ENCODE data around the gene AUTS2. TPM values are rescaled to one million over a fixed set of nuclear protein-coding genes. Genes with fewer than 3 reads are reported as not detected.

Gene AUTS2
- polyA plus RNA-seq, 1 donor: 80.7 TPM

DNA sequence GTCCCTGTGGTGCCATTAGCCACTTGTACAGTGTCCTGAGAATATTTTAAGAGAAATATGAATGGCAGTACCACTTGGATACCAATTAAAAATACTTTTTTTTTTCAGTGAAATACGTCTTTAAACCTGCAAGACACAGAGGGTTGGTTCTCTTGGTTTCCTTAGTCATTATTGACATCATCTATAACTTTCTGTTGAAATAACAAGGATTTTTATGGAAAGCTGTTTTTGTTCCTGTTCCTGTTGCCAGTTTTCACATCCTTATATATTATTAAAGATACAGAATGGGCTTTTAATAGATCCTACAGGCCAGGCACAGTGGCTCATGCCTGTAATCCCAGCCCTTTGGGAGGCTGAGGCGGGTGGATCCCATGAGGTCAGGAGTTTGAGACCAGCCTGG lies 579.9 kb downstream of the AUTS2 start:
- no peak for DNase-seq (ENCODE audit: low read depth)

DNA sequence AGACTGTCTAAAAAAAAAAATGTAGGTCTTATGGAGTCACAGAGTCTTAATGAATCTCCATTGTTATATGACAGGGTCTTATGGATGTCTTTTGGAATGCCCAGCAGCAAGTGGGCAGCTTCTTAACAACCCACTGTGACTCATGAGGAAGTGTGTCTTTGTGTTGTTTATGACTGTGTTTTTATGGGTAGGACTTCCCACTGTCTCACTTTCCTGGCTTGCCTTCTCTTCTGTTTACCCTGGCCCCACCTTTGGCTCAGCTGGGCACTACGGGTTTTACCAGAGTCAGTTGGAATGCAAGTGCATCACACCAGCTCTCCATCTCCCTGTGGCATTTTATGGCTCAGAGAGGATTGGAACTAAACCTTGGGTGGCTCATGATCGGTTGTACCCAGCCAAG lies 580.5 kb downstream of the AUTS2 start:
- DNase-seq (ENCODE audit: low read depth): no peak

DNA sequence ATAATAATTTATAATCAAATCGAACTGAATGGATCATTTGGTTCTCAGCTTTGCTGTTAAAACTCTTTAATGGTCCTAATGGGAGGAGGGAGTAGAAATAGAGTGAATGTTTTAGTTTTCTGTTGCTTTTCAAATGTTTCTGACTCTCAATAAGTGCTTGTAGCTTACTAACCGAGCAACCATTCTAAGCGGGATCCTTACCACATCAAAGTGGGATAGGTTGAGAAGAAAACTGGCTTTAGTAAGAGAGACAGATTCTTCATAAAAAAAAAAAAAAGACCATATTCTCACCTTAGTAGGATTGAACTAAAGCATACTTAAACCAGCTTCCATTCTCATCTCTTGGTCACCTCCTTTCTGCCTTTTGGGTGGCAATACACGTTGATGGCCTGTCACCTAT lies 584.2 kb downstream of the AUTS2 start:
- DNase-seq (ENCODE audit: low read depth): no peak

DNA sequence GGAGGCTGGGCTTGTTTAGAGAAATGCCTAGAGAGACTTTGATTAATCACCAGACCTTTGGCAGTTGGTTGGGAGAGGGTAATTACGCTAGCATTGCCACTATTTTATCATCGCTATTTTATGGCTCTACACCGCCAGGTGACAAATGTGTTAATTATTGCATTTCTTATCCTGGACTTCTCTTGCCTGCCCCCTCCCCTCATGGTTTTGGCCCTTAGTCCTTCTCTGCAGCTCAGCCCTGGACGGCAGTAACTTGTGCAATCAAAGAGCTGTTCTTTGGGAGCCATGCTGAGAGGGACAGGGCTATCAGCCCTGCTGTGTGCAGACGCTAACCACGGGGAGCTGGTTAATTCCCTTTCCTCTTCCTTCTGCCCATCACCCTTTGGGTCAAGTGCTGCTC lies 585.0 kb downstream of the AUTS2 start:
- DNase-seq (ENCODE audit: low read depth): no peak

DNA sequence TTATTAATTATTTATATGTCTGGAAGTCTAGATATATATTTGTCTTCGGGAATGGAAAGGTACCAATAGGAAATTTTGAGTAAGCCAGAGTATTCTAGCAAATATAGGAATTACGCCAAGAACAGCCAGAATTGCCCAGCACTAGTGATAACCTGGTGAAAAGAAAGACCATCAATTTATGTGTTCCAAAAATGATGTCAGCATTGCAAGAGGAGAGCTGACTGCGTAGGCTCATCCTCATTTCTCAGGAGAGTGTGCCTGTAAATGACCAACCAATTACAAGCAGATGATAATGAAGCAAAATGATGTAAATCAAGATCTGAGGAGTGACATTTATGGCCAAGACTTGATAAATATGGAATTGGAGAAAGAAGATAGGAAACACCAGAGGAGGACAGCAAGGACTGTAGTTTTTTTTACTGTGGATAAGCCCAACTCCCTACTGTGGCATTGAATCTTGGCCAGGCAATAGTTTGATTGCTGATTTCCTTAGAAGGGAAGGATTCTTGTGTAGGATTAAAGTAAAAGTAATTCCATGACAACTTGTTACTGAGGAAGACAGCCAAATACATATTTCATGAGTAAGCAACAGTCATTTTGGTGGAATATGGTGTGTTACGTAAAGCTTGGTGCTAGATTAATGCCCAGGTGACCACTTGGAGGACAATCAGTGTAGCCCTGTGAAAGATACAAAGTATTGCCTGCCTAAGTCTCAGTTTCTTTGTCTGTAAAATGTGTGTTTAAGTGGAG lies 590.8 kb downstream of the AUTS2 start:
- no peak for DNase-seq (ENCODE audit: low read depth)

DNA sequence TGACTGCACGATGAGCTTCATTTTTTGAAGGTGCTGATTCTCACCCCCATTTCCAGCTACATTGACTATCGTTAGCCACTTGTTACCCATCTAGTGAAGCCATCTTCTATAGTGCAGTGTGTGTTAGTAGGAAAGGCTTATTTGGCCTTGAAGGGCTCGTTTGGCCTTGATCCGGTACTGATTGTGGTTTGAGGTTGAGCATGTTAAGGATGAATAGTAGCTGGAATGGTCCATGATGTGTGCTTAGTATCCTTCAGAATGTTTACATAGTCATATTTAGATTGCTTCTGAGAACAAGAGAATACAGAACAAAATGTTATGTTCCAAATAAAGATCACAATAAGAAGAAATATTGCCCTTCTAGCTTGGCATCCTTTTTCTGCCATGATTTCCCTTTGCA lies 591.5 kb downstream of the AUTS2 start:
- no peak for DNase-seq (ENCODE audit: low read depth)

DNA sequence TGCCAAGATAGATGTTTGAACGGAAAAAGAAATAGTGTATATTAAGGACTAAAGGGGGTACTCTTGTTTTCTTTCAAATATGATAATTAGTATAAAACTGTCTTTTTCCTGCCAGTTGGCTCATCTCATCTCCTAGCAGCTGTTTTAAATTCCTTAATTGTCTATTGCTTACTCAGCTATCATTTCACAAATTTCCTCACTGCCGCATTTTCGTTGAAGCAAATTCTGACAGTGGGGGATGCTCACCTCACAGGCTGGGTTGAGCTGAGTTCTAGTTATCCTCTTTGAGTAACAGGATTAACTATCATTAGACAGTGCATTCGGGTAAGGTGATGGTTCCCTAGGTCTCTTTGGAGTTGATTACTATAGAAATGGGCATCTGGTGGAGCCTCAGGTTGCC lies 592.0 kb downstream of the AUTS2 start:
- DNase-seq (ENCODE audit: low read depth): no peak

DNA sequence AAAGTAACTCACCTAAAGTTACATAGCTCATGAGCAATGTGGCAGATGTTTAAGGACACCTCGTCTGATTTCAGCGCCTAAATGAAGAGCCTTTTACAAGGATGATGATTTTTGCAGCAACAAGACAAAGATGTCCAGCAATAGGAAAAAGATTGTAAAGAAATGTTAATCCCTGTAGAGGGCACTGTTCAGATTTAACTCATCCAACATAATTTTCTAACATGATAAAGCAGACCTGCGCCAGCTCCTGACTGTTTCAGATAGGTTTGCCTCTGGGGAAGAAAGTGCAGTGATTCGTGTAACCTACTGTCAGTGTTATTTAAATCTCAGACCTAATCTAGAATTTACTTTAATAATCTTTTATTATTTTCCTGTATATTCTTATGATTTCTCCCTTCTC lies 595.2 kb downstream of the AUTS2 start:
- DNase-seq (ENCODE audit: low read depth): no peak

DNA sequence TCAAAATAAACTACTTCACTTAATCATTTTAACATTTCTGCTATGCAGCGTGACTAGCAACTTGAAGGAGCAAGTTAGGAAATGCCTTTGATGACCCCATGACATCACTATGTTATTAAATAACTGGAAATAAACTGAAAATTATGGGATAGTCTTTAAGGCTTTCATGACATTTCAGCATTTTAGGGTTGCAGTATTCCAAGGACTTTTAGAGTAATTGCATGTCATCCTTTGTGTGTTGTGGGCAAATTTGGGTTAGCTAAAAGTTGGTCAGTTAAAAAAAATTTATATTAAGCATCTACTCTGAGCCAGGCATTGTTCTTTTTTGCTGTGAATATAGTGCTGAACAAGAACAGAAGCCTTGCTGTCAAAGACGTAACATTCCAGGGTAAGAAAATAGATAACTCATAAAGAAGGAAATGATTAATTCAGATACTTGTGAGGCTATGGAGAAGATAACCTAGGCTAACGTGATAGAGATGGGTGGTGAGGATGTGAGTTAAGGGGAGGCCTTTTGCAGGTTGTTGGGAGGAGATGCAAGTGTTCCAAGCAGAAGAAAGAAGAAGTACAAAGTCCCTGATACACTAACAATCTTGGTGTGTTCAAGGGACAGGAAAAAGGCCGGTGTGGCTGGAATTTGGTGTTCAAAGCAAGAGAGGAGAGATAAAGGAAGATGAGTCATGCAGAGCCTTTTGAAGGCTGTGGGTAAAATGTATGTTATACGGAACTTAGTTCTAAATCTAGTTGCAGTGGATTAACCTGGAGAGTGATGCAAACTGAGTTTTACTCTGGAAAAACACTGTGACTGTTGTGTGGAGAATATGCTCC lies 610.2 kb downstream of the AUTS2 start:
- DNase-seq (ENCODE audit: low read depth): no peak

DNA sequence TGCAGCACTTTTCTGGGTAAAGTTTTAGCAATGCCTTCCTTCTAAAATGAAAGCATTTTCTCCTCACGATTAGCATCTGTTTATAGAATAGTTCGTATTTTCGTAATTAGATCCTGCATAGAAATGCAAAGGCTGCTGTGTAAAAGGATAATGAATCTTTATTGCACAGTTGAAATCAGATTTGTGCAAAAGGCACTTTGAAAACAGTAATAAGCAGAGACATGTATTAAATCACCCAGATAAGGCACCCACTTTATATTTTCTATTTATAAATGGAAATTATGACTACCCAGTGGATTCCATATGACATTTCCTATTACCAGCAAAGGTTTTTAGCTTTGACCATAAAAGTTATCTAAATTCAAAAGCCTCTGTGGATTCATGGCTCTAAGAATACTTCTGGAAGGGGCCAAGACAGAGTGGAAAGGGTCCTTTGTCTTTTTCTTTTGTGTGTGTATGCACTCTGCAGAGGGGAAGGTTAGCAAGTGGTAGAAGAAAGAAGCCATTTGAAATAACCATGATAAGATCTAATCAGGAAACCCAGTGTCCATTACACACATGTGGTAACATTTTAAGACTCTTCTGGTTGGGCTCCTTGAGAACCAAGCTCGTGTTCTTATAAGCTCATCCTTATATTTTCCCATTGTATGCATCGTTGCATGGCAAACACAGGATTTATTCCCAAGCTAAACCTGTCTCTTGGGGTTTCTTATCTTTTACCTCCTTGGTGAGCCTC lies 612.1 kb downstream of the AUTS2 start:
- DNase-seq (ENCODE audit: low read depth): no peak

DNA sequence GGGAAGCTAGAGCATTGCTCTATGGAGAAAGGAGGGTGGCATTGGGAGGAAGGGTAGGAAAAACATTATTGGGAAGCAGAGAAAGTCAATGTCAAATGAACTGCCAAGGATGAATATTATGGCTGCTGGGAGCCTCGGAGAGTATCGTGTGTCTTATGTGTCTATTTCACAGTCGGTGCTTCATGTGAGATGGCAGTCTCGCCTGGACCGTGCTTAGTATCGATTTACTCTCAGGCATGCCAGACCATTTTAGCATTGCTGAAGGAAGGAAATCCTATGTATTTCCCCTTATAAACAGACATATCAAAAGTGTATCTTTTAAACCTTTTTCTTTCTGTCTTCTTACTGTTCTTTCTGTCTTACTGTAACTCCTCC lies 612.6 kb downstream of the AUTS2 start:
- no peak for DNase-seq (ENCODE audit: low read depth)

DNA sequence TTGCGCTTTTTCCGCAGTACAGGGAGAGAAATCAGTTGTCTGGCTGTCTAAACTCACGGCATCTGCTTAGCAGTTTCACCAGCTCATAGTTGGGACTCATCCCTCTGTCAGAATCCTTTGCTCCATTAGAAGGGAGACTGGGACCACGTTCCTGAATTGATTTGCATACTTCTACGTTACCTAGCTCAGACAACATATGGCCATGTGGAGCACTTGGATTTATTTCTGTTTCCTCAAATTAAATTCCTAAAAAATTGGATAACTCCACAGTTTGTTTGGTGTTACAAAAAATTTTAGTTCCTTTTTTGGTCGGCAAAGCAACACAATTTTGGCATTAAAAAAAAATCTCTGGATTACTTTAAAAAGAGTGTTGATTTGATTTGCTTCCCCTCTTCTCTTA lies 614.0 kb downstream of the AUTS2 start:
- DNase-seq (ENCODE audit: low read depth): no peak

DNA sequence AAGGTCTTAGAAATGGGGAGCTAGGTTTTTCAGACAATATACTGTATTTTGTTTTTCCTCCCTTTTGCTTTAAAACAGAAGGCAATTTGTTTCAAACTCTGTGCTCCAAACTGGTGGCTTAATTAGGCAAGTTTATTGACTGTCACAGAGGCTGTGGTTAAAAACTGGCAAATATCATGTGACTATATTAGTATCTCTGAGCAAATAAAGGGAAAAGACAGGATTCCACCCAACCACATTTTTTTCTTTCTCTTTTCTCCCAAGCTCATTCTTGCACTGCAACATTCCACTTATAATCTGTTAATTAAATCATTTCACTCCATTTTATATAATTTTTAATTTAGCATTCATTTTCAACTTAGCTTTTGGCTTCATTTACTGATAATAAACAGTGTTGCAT lies 615.8 kb downstream of the AUTS2 start:
- no peak for DNase-seq (ENCODE audit: low read depth)

DNA sequence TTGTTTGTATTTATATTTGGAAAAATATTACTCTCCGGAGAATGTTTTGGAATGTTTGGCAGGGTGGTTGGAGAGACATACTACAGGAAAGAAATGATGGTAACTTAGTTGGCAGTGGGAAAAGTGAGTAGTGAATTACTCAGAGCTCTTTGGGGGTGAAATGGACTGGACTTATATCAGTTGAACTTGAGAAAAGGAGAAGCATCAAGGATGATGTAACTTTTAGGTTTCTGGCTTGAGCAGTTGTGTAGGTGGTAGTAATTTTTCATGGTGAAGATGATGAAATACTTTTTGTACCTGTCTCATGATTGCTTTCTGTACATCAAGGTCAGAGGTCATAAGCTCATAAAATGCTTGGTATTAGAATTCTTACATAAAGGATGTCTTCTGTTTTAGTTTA lies 617.2 kb downstream of the AUTS2 start:
- no peak for DNase-seq (ENCODE audit: low read depth)

DNA sequence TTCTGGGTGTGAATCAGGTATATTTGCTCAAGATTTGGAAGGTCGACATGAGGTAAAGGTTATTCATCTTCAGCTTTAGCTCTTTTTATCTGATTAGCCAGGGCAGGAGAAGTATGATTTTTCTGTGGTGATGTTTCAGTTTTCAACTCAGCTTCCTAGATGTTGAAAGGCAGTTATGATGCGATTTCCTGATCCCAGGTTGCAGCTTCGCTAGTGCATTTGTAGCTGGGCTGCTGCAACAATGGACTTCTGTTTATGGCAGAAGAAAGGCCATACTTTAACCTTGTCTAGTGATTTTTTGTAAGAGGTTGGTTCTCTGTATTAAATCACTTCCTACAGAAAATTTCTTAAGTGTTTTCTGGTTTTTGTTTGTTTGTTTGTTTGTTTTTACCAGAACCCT lies 619.3 kb downstream of the AUTS2 start:
- DNase-seq (ENCODE audit: low read depth): no peak

DNA sequence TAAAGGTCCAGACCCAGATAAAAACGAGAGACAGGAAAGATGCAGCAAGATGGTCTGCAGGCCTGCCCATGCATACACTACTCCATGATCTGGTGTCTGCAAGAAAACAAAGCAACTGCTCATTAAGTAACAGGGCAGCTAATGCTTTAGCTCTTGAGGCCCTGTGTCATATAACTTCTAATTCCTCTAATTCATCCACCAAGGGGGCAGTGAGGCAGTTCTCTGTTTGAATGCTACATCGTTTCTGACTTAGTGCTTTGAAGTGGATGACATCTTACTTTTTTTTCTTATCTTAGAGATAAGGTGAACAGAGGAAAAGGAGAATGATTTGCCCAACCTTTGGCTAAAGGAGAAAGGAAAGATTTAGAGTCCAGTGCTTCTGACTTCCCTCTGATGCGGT lies 619.7 kb downstream of the AUTS2 start:
- no peak for DNase-seq (ENCODE audit: low read depth)

DNA sequence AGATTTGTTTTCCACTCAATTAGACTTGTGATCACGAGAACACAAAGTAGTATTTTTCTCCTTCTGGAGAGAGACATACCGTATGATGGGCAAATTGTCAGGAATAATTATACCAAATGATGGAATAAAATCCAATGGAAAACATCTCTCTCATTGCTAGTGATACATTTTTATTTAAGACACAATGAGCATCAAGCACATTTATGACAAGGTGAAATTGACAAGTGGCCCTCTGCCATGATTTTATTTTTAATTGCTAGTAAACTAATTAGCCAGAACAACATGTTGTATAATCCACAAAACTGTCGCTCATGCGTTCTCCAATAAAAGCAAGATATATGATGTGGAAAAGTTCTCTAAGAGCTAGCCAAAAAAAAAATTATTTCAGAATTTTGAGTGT lies 620.8 kb downstream of the AUTS2 start:
- no peak for DNase-seq (ENCODE audit: low read depth)

DNA sequence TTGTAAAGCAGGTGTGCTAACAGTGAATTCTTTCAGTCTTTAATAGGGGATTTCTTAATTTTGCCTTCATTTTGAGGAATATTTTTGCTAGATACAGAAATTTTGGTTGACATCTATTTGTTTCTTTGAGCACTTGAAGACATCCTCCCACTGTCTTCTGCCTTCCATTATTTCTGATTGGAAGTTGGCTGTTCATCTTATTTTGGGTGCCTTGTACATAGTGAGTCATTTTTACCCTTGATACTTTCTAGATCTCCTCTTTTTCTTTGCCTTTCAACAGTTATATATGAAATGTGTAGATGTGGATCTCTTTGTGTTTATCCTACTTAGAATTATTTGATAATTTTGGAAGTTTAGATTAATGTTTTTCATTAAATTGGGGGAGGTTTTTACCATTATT lies 631.0 kb downstream of the AUTS2 start:
- DNase-seq (ENCODE audit: low read depth): no peak

DNA sequence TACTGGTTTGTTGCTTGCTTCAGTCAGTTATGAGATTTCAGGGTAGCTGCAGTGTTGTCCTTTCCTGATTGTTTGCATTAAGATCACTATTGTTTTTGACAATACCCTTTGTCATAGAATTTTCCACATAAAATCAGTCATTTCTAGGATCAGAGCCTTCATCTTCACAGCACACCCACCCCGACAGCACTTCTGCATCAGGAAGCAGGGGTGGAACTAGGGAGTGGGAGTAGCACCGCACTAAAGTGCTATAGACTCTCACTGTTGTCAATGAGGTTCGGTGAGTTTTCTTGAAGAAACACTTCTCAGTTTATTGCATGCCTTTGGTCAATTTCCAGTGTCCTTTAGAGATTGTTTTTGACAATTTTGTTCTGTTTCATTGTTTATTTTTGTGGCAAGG lies 632.5 kb downstream of the AUTS2 start:
- no peak for DNase-seq (ENCODE audit: low read depth)

DNA sequence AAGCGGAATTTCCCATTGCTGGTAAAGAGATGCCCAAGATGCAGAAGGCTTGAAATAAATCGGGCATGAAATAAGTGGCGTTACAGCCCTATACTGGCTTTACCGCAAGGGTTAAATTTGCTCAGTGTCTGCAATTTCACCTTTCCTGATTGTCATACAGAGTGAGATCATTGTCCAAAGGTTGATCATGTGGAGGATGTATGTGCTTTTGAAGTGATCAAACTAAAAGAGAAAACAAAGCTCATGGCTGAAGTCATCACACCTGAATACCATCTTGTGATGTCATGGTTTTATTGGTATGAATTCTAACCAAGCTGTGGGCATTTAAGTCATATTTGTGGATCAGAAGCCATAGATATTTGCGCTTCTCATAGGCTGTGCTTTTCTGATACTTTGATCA lies 635.5 kb downstream of the AUTS2 start:
- DNase-seq (ENCODE audit: low read depth): no peak

DNA sequence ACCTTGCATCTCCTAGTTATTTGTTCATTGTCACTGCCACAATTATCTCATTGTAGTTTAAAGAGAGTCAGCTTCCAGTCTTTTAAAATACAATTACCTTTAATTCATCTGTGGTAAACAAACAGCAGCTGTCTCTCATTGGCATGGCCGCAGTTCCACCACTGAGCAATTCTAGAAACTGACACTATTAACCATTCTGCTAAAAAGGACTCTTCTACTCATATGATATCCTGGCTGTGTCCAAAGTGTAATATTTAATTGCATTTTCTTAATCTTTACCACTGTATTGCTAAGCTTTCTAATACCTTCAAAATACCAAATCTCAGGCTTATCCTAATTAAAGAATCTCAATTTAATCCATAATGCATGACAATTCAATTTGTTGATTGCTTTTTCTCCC lies 639.0 kb downstream of the AUTS2 start:
- no peak for DNase-seq (ENCODE audit: low read depth)

DNA sequence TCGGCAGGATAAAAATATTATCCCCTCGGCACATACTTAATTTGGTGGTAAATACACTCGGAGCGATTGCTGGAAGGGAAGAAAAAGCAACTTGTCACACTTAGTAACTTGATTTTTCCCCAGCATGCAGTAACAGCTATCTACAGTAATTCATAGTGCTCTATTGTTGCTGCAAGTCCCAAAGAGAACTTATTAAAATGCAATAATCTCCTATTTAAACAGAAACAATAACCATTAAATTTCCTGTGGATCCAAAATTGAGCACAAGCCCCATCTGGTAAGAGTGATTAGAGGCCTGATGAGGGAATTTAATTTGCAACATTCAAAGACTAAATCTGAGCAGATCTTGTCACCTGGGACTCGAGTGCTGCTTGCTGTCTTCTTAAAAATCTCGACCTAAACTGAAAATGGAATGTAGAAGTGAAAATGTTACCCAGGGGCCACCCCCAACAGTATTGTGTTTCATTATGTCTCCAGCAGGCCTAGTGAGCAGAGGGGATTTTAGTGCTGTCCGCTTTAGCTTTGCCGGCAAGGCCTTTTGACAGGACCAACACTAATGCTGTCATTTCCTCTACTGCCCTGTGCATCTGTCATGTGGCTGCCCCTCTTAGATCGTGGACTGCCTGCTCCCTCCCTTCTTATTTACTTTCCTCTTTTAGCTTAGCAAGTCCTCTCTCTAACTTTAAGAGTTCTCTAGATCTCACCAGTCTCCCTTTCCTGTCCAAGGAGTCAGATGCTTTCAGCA lies 639.7 kb downstream of the AUTS2 start:
- no peak for DNase-seq (ENCODE audit: low read depth)

Data from forelimb muscle (tissue), 1 donor.